HepG2 (cell line): Measurements from ENCODE around the gene FBXO5.

ENCODE experiments used
- CEBPZ ChIP-seq: IDR thresholded peaks from 2 replicates; pipeline ENCODE4 v1.6.1; 2012; ENCODE audit warnings: low read length, improper control_type of control experiment
- EZH2 ChIP-seq: conservative IDR thresholded peaks from 2 replicates; pipeline ENCODE4 v1.6.1; 2012; ENCODE audit warnings: mild to moderate bottlenecking, low read depth, low read length, moderate library complexity
- KDM5A ChIP-seq: fragments of 200-600 bp; sonication (generic); IDR thresholded peaks from 2 replicates; pipeline ENCODE4 v1.7.0; 2018; ENCODE audit warnings: antibody characterized with exemption, mild to moderate bottlenecking, low read length, borderline replicate concordance
- MAFK ChIP-seq, 2 experiments: IDR thresholded peaks in 1 of 2; conservative IDR thresholded peaks in 1 of 2; 2 replicates each; pipeline ENCODE4 v1.6.1; 2011; ENCODE audit warnings: improper control_type of control experiment in 2 of 2, low read length in 2 of 2
- MIER2 ChIP-seq: IDR thresholded peaks from 2 replicates; pipeline ENCODE4 v1.6.1; 2016; ENCODE audit warnings: missing biosample characterization, missing genetic modification reagents
- SSRP1 ChIP-seq: IDR thresholded peaks from 2 replicates; pipeline ENCODE4 v1.6.1; 2016; ENCODE audit warnings: control low read depth

GRCh38 chr6:153003366-153003690 is 20.5 kb upstream of the FBXO5 start:
- TF ChIP-seq CEBPZ (no peak), SSRP1 (CRISPR knock-in tag) (no peak), EZH2 (no peak), MAFK (conservative IDR thresholded peaks at IDR 0.05 in 1 of 2, IDR thresholded peaks at IDR 0.05 in 1 of 2; ENCODE audit: low read length in 2 of 2) (no peak), MIER2 (CRISPR knock-in tag) (no peak), KDM5A (no peak)
